ENCODE measurements around the gene DCDC1.

GRCh38 chr11:30830681-30831080 is 538.9 kb downstream of the DCDC1 start:
- TF ChIP-seq CEBPB (IDR thresholded peaks at IDR 0.05) (no peak), EP300 (IDR thresholded peaks at IDR 0.05; ENCODE audit: borderline replicate concordance) (no peak), REST (IDR thresholded peaks at IDR 0.05; ENCODE audit: low read depth) (no peak), MAX (IDR thresholded peaks at IDR 0.05) (no peak), NFIC (IDR thresholded peaks at IDR 0.05) (no peak), RAD21 (IDR thresholded peaks at IDR 0.05; ENCODE audit: low read depth) (no peak), TEAD4 (IDR thresholded peaks at IDR 0.05) (no peak), TAF1 (IDR thresholded peaks at IDR 0.05; ENCODE audit: low read depth) (no peak)

Measured in Ishikawa (cell line).